NCI-H2171 (cell line): ENCODE results near the gene SDF2.
"Not testable (repeated sequence)": the region's sequence is repeated elsewhere in the genome, so short reads cannot be mapped to it uniquely, and the experiment has no call there.

Experiments
- DNase-seq: peaks from one replicate; lab custom pipeline; 2025; lab: John Stamatoyannopoulos, UW

SDF2 gene

GRCh38 chr17:28634206-28634865 is 27.4 kb downstream of the SDF2 start:
- DNase-seq = no peak

- DNase-seq = no peak
Observed at GRCh38 chr17:28626818-28627217, 34.9 kb downstream of the SDF2 start.

- no peak for DNase-seq
Observed at GRCh38 chr17:28624148-28624547, 37.6 kb downstream of the SDF2 start.

GRCh38 chr17:28623696-28624095 is 38.0 kb downstream of the SDF2 start:
- no peak for DNase-seq

DNA sequence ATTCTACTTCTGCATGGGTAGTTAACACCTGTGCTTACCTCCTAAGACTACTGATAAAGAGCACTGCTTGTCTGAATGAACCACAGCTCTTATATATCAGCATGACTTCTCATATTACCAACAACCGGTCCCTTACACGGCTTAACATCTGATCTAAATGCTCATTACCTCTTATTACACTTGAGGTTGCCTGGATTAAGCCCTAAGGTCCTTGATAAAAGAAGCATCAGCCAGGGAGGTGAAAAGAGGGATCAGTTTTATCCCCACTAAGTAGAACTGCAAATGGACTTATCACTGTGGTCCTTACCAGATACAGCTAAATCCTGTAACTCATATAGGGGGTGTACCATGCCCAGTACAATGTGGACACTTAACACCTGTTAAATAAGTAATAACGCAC is 39.5 kb downstream of the SDF2 start:
- DNase-seq = no peak

DNA sequence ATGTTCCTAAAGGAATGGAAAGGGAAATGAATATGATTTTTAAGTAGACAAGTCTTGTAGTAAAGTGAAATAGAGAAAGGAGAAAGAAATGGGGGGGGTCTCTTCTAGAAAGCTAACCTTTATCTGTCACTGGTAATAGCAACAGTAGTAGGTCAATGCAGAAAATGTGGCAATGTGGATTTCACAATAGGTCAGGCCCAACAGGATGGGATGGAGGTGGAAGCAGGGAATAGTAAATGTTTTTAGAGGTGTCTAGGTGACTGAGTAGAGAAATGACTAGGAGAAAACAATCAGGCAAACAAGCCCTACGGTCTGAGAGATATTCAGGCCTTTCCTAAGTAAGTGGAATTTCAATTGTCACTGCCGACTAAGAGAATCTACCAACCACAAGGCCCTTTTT is 41.7 kb downstream of the SDF2 start:
- DNase-seq = no peak

DNA sequence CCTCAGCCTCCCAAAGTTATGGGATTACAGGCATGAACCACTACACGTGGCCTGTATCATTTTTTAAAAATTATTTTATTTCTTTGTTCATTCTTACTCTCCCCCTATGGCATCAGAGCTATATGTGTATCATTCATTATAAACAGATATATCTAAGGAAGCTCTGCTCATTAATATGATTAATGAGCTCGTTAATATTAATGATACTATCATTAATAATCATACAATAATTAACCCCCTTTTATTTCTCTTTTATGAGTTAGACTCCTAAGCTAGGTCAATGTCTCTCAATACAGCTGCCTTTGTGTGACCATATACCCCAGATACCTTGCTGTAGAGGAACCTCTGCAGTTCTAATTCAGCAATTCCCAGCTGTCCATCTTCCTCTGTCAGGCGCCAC is 43.2 kb downstream of the SDF2 start:
- DNase-seq = no peak

DNA sequence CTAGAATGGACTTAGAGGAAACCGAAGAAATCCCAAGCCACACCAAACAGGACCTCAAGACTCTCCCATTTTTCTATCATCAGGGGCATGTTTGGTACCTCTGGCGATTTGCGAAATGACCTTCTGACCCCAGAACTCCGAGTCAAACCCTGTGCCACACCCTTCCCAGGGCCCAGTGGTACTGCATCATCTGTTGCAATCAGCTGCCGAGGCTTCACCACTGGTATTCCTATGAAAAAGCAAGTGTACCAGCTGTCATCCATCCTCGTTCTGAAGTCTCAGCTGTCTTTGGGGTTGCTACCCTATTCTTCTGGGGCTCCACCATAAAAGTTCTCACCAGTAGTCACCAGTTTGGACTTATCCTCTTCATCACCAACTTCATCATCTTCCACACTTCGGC is 45.4 kb downstream of the SDF2 start:
- DNase-seq = no peak

DNA sequence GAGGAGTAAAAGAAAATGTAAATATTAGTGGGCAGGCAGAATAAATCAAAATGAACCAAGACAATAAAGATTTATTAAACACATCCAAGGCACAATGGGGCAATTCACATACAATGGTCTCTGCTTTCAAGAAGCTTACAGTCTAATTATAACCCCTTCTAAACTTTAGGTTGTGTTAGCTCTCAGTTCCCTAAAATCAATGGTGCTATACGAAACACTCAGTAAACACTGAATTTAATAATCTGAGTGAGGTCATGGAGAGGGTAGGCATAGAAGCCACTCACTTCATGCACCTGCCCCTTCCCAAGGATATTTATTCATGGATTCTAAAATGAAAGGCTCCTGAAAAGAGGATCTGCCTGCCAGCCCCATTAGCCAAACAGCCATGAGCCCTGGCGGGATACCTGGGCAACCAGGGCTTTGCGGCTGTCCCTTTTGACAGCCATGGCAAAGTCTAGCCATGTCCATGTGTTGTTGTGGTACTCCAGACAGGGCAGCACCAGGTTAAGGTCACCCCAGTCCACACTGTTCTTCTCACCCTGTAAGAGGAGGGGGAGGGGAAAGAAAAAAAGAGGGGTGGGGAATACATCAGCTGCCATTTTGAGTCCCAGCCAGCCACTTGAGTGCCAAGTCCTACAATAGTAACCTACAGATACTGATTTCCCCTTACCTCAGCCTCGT is 46.3 kb downstream of the SDF2 start:
- DNase-seq = no peak

DNA sequence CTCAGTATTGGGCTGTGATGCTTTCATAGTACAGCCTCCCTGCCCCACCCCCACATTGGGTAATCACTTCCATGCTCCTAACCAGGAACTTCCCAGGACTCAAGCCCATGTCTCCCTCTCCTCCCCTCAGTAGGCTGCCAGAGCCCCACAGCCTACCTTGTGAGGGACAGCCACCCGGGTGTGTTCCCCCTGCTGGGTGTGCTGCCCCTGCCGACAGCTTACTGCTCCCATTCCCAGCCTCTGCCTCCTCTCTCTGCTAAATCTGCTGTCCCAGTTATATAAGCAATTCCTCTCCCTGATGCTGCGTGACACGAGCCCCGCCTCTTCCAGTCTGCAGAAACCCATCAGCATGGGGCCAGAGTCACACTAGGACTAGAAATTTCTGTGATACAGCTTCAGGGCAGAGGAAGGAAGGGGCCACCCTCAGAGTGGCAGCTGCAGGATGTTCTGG is 47.8 kb downstream of the SDF2 start, which contains the start of gene RSKR:
RSKR (minus strand) TSS at position 255 of the 451 bp plus-strand sequence; CDS start at position 231, 24 bp downstream.
- no peak for DNase-seq

- DNase-seq = no peak
Observed at GRCh38 chr17:28612936-28613872, 48.5 kb downstream of the SDF2 start.

DNA sequence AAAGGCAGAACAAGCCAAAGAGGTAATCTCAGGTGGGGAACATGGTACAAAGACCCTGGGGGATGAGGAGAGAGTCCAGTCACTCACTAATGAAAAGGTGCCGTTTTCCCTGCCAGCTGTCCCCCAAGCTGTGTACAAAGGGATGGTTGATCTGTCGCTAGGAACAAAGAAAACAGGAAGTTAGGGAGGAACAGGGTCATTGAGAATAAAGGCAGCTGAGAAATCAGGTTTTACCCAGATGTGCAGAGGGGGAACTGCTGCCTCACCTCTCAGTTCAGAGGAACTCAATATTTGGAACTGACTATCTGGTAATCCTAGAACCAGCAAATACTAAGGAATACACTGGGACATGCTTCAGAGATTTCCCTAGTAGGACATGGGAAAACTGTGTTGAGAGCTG is 49.2 kb downstream of the SDF2 start:
- no peak for DNase-seq

DNA sequence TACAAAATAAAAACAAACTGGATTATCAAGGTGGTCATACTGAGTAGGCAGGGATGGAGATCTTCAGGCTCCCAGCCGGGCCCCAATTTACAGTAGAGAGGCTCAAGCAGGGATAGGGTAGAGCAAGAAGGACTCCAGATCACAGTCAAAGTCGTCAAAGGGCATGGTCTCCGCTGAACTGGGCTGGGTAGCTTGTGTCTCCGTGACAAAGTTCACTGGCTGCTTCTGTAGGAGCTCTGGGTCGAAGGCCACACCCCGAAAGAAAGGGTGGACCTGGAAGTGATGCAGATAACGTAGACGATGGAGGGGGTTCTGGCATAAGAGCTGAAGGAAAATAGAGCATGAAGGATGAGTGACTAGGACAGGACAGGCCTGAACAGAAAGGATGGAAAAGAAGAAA is 51.3 kb downstream of the SDF2 start:
- no peak for DNase-seq

GRCh38 chr17:28604031-28604430 is 57.7 kb downstream of the SDF2 start:
- DNase-seq = not testable (repeated sequence)

- DNase-seq = peak; percentile 58
Observed at GRCh38 chr17:28599311-28600184, 62.2 kb downstream of the SDF2 start.

DNA sequence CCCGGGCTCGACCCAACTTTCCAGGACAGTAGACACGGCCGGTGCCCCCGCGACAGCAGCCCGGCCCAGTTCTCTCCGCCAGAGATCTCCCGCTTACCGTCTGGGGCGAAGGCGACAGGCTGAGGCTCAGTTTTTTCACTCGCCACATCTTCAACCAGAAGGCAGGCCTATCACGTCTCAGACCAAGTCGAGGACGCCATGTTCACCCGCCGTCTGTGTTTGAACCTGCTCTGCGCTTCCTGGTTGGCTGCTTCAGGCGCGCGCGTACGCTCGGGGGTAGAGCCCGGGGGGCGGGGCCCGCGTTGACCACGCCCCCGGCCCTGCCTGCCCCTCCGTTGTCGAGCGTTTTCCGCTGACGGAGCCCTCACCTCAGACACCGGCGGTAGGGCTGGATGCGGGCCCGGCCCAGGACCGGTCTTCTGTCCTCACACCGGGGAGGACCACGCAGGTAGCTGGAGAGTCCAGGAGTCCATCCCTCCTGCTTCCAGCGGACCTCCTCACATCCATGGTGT is 62.9 kb downstream of the SDF2 start, which contains the start of gene SPAG5:
SPAG5 (minus strand) TSS at position 227 of the 512 bp plus-strand sequence; CDS start at position 148, 79 bp downstream.
- peak; percentile 92 for DNase-seq

DNA sequence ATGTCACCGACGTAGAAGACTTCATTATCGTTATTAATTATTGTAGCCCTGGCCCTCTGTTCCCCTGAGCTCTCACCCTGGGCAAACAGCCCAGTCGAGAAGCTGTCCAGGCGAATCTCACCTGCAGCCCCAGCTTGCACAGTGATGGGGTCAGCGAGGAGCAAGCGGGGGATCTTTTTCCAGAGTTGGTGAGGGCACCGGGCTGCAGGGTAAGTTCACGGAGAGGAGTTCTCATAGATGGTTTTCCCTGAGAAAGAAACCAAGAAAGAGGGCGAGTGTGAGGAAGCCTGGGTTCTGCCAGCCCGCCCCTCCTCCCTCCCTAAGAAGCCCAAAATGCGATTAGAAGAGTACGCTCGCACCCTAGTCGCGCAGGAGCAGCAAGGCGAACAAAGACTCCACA is 63.3 kb downstream of the SDF2 start:
- no peak for DNase-seq
